ENCODE measurements around the gene UPK2.
"Not testable (repeated sequence)": the region's sequence is repeated elsewhere in the genome, so short reads cannot be mapped to it uniquely, and the experiment has no call there.

UPK2 gene

GRCh38 chr11:118938491-118939403 is 17.4 kb upstream of the UPK2 start:
- DNase-seq (ENCODE audit: low read depth), result no peak

DNA sequence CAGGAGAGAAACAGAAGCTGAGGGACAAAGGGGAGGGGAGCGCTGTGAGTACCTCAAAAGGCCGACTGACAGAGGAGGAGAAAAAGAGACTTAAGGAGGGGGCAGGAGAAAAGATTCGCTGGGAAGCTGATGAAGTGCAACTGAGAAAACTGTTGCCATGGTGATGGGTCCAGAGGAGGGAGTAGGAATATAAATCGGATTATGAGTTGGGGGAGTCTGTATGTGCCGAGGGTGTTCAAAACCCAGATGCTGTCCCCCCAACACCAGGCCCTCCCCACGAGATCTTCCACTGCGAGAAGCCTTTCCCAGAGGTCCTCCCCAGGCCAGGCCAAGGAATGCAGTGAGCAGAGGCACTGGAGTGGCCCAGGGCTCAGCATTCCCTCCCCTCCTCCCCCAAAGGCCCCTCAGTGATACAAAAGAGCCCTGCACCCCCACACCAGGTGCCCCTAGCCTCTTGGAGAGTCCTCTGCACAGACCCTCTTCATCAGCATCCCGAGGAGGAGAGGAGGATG is 16.6 kb upstream of the UPK2 start:
- no peak for DNase-seq (ENCODE audit: low read depth)

DNA sequence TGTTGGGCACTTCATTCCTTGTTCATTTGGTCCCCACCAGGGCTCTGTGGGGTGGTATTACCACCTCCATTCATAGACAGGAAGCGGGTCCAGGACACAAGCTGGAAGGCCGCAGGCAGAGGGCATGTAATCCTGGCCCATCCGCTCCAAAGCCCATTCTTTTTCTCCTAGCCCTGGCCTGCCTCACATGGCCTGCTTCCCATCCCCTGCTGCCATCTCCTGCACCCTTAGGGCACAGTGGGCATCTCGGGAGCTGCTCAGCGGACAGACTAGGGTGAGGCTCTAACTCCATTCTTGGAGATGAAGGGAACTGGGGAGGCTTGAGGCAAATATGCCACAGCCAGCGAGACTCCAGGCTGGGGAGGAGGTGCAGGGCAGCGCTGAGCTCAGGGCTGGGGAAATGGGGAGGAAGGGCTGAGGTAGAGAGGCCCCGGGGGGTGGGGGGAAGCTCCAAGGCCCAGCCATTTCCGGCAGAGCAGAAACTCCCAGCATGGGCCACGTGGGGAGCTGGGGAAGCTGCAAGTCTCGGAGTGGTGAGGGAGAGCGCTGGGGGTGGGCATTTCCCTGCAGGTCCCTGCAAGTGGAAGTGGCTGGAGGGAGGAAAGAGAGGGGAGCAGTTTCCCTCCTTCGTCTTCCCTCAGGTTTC is 16.0 kb upstream of the UPK2 start:
- no peak for DNase-seq (ENCODE audit: low read depth)

DNA sequence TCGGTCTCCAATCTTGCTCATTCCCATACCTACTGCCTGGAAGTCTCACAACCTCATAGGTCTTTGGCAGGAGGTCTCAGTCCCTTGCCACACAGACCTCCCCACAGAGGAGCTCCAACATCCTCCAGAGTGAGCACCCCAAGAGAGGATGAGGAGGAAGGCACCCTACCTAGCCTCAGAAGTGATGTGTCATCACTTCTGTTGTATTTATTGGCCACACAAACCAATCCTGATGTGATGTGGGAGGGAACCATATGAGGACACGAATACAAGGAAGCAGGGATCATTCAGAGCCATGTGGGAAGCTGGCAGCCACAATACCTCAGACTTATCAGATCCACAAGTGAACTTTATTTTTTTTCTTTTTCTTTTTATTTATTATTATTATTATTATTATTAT is 9.0 kb upstream of the UPK2 start:
- no peak for DNase-seq (ENCODE audit: low read depth)

DNA sequence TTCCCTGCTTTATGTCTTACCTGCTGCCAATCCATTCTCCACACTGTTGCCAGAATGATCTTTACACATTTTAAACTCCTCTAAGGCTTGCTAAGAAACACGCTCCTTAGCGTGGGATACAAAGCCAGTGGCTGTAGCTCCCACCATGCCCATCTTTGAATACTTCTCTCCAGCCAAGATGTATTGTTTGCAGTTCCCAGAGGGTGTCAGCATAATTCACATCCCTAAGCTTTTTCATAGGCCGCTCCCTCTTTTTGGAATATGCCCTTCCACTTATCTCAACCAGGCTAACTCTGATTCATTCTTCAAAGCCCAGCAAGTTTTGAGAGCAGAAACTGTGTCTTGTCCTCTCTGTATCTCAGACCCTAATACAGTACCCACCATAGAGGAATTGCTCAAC is 8.1 kb upstream of the UPK2 start:
- no peak for DNase-seq (ENCODE audit: low read depth)

DNA sequence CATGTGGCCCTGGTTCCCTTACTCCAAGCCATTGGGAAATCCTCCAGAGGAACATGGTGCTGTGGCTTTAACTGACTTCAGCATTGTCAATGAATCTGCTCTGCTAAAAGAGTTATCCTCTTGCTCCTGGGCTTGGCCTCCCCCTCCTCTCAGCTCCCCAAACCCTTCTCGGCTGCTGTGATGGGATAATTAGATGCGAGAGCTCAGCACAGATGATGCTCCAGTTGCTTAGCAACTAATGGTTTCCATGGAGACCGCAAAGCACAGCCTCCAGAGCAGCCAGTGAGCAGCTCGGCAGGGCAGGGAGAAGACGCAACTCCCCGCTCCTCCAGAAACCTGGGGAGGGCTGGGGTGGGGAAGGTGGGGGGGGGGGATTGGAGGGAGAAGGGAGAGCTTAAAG is 2.8 kb upstream of the UPK2 start:
- DNase-seq (ENCODE audit: low read depth), result no peak

DNA sequence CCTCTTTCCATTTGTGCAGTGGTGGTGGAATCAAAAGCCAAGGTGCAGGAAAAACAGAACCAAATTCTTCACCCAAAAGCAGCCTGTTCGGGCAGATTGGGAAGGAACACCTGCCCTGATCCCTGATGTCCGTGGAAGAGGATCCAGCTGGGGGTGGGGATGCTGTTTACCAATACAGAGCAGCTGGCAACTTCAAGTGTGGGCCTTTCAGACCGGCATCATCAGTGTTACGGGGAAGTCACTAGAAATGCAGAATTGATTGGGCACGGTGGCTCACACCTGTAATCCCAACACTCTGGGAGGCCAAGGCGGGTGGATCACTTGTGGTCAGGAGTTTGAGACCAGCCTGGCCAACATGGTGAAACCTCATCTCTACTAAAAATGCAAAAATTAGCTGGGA is 2.1 kb upstream of the UPK2 start:
- not testable (repeated sequence) for DNase-seq (ENCODE audit: low read depth)

- DNase-seq (ENCODE audit: low read depth), result no peak
These were observed 860 bp downstream of the UPK2 start for GRCh38 chr11:118956847-118957469.

DNA sequence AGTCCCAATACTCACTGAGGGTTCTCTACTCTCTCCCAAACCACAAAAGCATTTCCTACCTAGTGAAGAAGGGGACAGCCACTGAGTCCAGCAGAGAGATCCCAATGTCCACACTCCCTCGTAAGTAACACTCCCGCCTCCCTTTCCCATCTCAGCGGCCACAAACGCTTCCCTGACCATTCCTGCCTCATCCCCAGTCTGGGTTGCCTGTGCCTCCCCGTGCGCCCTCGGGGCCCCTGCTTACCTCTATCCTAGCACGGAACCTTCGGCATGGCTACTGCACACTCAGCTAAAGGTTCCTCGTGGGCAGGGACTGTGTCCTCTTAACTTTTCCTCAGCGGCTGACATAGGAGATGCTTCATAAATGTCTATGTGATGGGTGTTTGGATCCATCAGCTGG is 1.5 kb downstream of the UPK2 start:
- DNase-seq (ENCODE audit: low read depth), result no peak

DNA sequence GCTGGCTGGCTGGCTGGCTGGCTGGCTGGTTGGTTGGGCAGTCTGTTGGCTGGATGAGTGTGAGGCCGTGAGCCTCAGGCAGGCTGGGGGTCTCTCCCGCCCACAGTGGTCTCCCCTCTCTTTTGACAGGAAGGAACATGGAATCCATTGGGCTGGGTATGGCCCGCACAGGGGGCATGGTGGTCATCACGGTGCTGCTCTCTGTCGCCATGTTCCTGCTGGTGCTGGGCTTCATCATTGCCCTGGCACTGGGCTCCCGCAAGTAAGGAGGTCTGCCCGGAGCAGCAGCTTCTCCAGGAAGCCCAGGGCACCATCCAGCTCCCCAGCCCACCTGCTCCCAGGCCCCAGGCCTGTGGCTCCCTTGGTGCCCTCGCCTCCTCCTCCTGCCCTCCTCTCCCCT is 1.9 kb downstream of the UPK2 start:
- DNase-seq (ENCODE audit: low read depth), result no peak

- DNase-seq (ENCODE audit: low read depth), result no peak
These were observed 2.5 kb downstream of the UPK2 start for GRCh38 chr11:118958577-118958976.

DNA sequence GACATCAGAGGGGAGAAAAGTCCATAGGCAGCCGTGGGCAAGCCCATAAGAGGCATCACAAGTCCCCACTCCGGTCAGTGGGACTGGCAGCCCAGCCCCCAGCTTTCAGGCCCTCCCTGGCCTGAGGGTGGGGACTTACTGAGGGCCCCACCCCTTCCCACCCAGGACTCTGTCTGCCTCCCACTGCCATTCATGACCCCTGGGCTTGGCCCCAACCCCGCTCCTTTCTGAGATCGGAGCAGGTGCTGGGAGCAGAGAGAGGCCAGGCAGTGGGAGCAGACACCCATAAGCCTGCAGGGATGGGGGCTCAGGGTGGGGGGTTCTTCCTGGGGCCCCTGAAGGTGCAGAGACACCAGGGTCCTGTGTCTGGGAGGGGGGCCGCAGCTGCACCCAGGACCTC is 5.1 kb downstream of the UPK2 start:
- no peak for DNase-seq (ENCODE audit: low read depth)

DNA sequence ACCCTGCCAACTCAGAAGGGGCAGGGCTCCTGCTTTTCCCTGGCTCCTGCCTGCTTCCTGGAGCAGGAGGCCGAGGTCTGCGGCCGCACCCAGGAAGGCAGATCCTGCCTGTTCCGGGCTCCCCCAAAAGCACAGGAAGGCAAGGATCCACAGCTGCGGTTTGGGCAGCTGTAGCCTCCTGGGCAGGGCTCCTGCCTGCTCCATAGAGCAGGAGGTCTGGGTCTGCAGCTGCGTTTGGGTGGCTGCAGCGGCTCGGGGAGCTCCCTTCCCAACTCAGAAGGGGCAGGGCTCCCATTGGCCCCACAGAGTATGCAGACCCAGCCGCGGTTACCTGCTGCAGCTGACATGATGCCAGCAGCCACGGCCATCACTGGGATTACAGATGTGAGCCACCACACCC is 5.5 kb downstream of the UPK2 start:
- DNase-seq (ENCODE audit: low read depth), result no peak

DNA sequence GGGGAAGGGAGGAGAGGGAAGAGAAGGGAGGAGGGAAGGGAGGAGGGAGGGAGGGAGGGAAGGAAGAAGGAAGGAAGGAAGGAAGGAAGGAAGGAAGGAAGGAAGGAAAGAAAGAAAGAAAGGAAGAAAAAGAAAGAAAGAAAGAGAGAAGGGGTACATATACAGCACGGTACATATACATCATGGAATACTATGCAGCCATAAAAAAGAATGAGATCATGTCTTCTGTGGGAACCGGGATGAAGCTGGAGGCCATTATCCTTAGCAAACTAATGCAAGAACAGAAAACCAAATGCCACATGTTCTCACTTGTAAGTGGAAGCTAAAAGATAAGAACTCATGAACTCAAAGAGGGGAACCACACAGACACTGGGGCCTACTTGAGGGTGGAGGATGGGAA is 13.4 kb downstream of the UPK2 start:
- DNase-seq (ENCODE audit: low read depth), result not testable (repeated sequence)

GRCh38 chr11:118971646-118972045 is 15.5 kb downstream of the UPK2 start, which contains the start of gene FOXR1:
FOXR1 (plus strand) TSS chr11:118971761; CDS start chr11:118971932, 171 bp downstream.
- DNase-seq (ENCODE audit: low read depth), result no peak

DNA sequence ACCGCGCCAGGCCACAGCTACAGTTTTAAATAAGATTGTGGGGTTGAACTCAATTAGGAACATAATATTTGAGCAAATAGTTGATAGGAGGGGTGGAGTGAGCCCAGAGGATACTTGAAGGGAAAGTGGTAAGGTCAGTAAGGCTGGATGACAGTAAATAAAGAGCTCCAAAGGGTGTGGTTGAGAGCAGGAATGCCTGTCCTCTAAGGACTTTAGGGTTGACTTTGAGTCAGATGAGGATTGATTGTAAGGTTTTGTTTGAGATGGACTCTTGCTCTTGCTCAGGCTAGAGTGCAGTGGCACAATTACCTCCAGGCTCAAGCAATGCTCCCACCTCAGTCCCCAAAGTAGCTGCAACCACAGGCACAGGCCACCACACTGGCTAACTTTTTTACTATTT is 17.9 kb downstream of the UPK2 start:
- no peak for DNase-seq (ENCODE audit: low read depth)

DNA sequence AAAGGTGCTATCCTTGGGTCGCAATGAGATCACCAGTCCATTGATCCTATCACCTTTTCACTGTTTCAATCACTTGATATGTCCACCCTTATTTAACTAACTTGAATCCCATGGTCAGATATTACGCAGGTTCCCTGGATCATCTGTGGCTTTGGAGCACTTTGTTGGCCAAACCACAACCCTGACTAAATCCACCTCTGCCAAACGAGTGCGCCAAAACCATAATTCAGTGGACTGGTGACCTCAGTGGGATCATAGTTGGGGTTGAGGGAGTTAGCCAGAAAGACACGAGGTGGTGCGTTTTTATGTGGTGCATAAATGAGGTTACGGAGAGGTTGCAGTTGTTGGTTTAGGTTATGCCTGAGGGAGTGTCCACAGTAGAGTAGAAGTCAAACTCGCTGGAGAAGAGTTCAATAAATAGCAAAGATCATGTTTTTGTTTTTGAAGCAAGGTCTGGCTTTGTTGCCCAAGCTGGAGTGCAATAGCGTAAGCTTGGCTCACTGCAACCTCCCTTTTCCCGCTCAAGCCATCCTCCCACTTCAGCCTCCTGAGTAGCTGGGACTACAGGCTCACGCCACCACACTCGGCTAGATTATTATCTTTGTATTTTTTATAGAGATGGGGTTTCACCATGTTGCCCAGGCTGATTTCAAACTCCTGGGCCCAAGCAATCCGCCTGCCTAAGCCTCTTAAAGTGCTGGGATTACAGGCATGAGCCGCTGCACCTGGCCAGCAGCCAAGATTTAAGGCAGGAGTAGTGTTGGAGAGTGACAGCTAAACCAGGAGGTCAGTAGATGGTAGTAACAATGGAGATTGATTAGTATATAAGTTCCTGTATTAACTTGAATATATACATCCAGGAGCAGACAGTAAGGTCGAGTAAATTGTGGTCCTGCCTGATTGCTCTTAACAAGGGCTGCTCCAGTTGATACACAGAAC is 19.9 kb downstream of the UPK2 start:
- no peak for DNase-seq (ENCODE audit: low read depth)

DNA sequence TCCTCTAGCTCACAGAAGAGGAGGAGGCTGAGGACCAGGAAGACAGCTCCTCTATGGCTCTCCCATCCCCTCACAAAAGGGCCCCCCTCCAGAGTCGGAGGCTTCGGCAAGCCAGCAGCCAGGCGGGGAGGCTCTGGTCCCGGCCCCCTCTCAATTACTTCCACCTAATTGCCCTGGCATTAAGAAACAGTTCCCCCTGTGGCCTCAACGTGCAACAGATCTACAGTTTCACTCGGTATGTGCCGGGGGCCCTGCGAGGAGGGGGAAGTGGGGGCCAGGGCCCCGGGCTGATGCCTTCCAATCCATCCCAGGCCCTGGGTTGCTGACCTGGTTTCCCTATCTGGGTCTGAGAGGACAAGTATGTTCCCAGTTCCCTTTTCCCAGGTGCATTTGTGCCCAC is 23.3 kb downstream of the UPK2 start:
- DNase-seq (ENCODE audit: low read depth), result no peak

DNA sequence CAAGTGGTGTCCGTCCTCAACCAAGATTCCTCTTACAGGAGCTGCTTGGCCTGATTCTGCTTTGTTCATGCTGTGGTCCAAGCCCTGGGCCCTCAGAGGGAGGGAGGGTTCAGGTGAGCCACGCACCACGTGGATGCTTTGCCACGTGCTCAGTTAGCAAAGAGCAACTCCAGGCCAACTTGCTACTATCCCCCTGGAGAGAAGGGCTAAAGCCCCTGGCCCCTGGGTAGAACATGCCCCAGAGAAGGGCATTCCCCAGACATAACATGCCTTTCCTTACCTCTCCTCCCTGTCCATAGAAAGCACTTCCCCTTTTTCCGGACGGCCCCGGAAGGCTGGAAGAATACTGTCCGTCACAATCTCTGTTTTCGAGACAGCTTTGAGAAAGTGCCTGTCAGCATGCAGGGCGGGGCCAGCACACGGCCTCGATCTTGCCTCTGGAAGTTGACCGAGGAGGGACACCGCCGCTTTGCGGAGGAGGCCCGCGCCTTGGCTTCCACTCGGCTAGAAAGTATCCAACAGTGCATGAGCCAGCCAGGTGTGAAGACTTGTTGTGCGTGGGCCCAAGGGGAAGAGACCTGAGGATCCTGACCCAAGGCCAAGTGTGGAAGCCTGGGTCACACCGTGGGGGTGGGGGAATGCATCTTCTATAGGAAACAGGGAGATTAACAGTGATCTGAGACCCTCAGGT is 24.2 kb downstream of the UPK2 start:
- no peak for DNase-seq (ENCODE audit: low read depth)

- DNase-seq (ENCODE audit: low read depth), result not testable (repeated sequence)
These were observed 28.2 kb downstream of the UPK2 start for GRCh38 chr11:118984337-118984736.

- no peak for DNase-seq (ENCODE audit: low read depth)
These were observed 28.7 kb downstream of the UPK2 start for GRCh38 chr11:118984825-118985224.
